Right renal pelvis (tissue), 4 donors: ENCODE measurements around the gene VPS37B. TPM values are rescaled to one million over a fixed set of nuclear protein-coding genes. Genes with fewer than 3 reads are reported as not detected.

Experiments used
- DNase-seq, 4 donors: peaks; one replicate each; pipeline ENCODE4 v3.0.0-alpha.2; 2013; ENCODE audit warnings: low read depth in 4 of 4, low spot score in 3 of 4, missing footprints in 1 of 4
- polyA plus RNA-seq, 4 donors: library from polyadenylated mRNA; unstranded; fragments of 120-200 nt; gene quantifications; one replicate each; pipeline ENCODE4 v1.2.1, GENCODE V29; 2013; ENCODE audit not compliant: insufficient read length in 4 of 4

VPS37B gene
- polyA plus RNA-seq, 4 donors: 22.4 to 26.0 (median 23.8) TPM

GRCh38 chr12:122844366-122844971 is 51.5 kb downstream of the VPS37B start:
- no peak for DNase-seq

GRCh38 chr12:122843455-122843854 is 52.5 kb downstream of the VPS37B start:
- DNase-seq: no peak

GRCh38 chr12:122842505-122843405 is 53.2 kb downstream of the VPS37B start:
- no peak for DNase-seq

GRCh38 chr12:122841544-122842321 is 54.2 kb downstream of the VPS37B start:
- DNase-seq: no peak

- DNase-seq: no peak
Observed at GRCh38 chr12:122840580-122841513, 55.1 kb downstream of the VPS37B start.

GRCh38 chr12:122839907-122840554 is 55.9 kb downstream of the VPS37B start:
- no peak for DNase-seq

GRCh38 chr12:122838841-122839240 is 57.1 kb downstream of the VPS37B start:
- DNase-seq: no peak

GRCh38 chr12:122837306-122838265 is 58.3 kb downstream of the VPS37B start:
- DNase-seq: no peak

GRCh38 chr12:122836027-122836921 is 59.6 kb downstream of the VPS37B start:
- no peak for DNase-seq

- DNase-seq: no peak
Observed at GRCh38 chr12:122835750-122836026, 60.2 kb downstream of the VPS37B start.

GRCh38 chr12:122834921-122835749 is 60.8 kb downstream of the VPS37B start, which contains the start of gene HIP1R:
Gene HIP1R (plus strand): TSS chr12:122835457. CDS start chr12:122835551, 94 bp downstream.
- DNase-seq: no peak

GRCh38 chr12:122834104-122834920 is 61.6 kb downstream of the VPS37B start:
- peak in 2 of 4 donors; percentile 53 to 75 for DNase-seq

GRCh38 chr12:122830517-122831214 is 65.3 kb downstream of the VPS37B start:
- no peak for DNase-seq

- no peak for DNase-seq
Observed at GRCh38 chr12:122827258-122827657, 68.7 kb downstream of the VPS37B start.
